Adipocyte (in vitro differentiated cells): ENCODE measurements around the gene MAST4.

Source experiments
- DNase-seq: peaks from one replicate; pipeline ENCODE4 v3.0.0-alpha.2; 2015; ENCODE audit warnings: low read depth
- H3K27me3 ChIP-seq: replicated peaks from 2 replicates; pipeline ENCODE4 v1.7.0; 2013; ENCODE audit warnings: mild to moderate bottlenecking, low read length, moderate library complexity; ENCODE audit not compliant: control insufficient read depth, insufficient read depth
- H3K36me3 ChIP-seq: 2 replicates; pipeline ENCODE4 v1.7.0; 2013; ENCODE audit warnings: low read length, mild to moderate bottlenecking, moderate library complexity; ENCODE audit not compliant: control insufficient read depth, insufficient read depth, severe bottlenecking
- H3K4me1 ChIP-seq: 2 replicates; pipeline ENCODE4 v1.7.0; 2013; ENCODE audit warnings: mild to moderate bottlenecking, low read length, moderate library complexity; ENCODE audit not compliant: control insufficient read depth, insufficient read depth
- H3K4me3 ChIP-seq: 2 replicates; pipeline ENCODE4 v1.7.0; 2013; ENCODE audit warnings: mild to moderate bottlenecking, low read length, moderate library complexity
- H3K9ac ChIP-seq: 2 replicates; pipeline ENCODE4 v1.7.0; 2013; ENCODE audit warnings: mild to moderate bottlenecking, low read length, moderate library complexity
- H3K9me3 ChIP-seq: 2 replicates; pipeline ENCODE4 v1.7.0; 2013; ENCODE audit warnings: mild to moderate bottlenecking, low read length, moderate library complexity; ENCODE audit not compliant: control insufficient read depth

The MAST4 gene

GRCh38 chr5:67015541-67016191 is 419.5 kb downstream of the MAST4 start:
- Histone ChIP-seq H3K9ac (peak overlapping the region; percentile 83), H3K27me3 (no peaks in the 10 kb centered on the region), H3K4me3 (peak overlapping the region; percentile 79), H3K36me3 (no peaks in the 10 kb centered on the region), H3K9me3 (no peaks in the 10 kb centered on the region), H3K4me1 (peaks cover 72% of the 10 kb centered on the region)
- no peak for DNase-seq

GRCh38 chr5:67019065-67019845 is 423.1 kb downstream of the MAST4 start:
- no peak for DNase-seq
- Histone ChIP-seq H3K9me3 (no peaks in the 10 kb centered on the region), H3K4me1 (peaks cover 73% of the 10 kb centered on the region), H3K36me3 (no peaks in the 10 kb centered on the region), H3K9ac (no peak overlapping the region), H3K27me3 (no peaks in the 10 kb centered on the region), H3K4me3 (no peak overlapping the region)

- peaks cover 64% of the 10 kb centered on the region for H3K4me1 ChIP-seq
- H3K4me3 ChIP-seq: peak overlapping the region; percentile 45
- peak overlapping the region; percentile 7 for H3K9ac ChIP-seq
- no peaks in the 10 kb centered on the region for H3K27me3 ChIP-seq
- no peak for DNase-seq
- H3K36me3 ChIP-seq: no peaks in the 10 kb centered on the region
- H3K9me3 ChIP-seq: no peaks in the 10 kb centered on the region
These were observed 424.0 kb downstream of the MAST4 start for GRCh38 chr5:67020096-67020615.

- Histone ChIP-seq H3K27me3 (no peaks in the 10 kb centered on the region), H3K36me3 (no peaks in the 10 kb centered on the region), H3K4me3 (peak overlapping the region; percentile 45), H3K9ac (peak overlapping the region; percentile 81), H3K9me3 (no peaks in the 10 kb centered on the region), H3K4me1 (peaks cover 57% of the 10 kb centered on the region)
- DNase-seq: no peak
These were observed 424.8 kb downstream of the MAST4 start for GRCh38 chr5:67021031-67021430.

GRCh38 chr5:67021521-67021920 is 425.3 kb downstream of the MAST4 start:
- H3K27me3 ChIP-seq: no peaks in the 10 kb centered on the region
- DNase-seq: no peak
- no peaks in the 10 kb centered on the region for H3K36me3 ChIP-seq
- H3K4me1 ChIP-seq: peaks cover 57% of the 10 kb centered on the region
- no peaks in the 10 kb centered on the region for H3K9me3 ChIP-seq
- H3K9ac ChIP-seq: peak overlapping the region; percentile 81
- H3K4me3 ChIP-seq: peak overlapping the region; percentile 45

- no peak for DNase-seq
- peaks cover 55% of the 10 kb centered on the region for H3K4me1 ChIP-seq
- H3K4me3 ChIP-seq: peak overlapping the region; percentile 45
- H3K9me3 ChIP-seq: no peaks in the 10 kb centered on the region
- H3K27me3 ChIP-seq: no peaks in the 10 kb centered on the region
- H3K36me3 ChIP-seq: no peaks in the 10 kb centered on the region
- H3K9ac ChIP-seq: peak overlapping the region; percentile 81
These were observed 425.8 kb downstream of the MAST4 start for GRCh38 chr5:67021962-67022361.

GRCh38 chr5:67025457-67025856 is 429.3 kb downstream of the MAST4 start:
- DNase-seq: no peak
- Histone ChIP-seq H3K4me1 (peaks cover 45% of the 10 kb centered on the region), H3K9ac (no peak overlapping the region), H3K9me3 (no peaks in the 10 kb centered on the region), H3K36me3 (no peaks in the 10 kb centered on the region), H3K27me3 (no peaks in the 10 kb centered on the region), H3K4me3 (no peak overlapping the region)

- H3K27me3 ChIP-seq: no peaks in the 10 kb centered on the region
- H3K36me3 ChIP-seq: no peaks in the 10 kb centered on the region
- no peak for DNase-seq
- no peaks in the 10 kb centered on the region for H3K9me3 ChIP-seq
- H3K4me3 ChIP-seq: no peak overlapping the region
- H3K4me1 ChIP-seq: peaks cover 45% of the 10 kb centered on the region
- H3K9ac ChIP-seq: no peak overlapping the region
These were observed 430.1 kb downstream of the MAST4 start for GRCh38 chr5:67026278-67026677.

GRCh38 chr5:67027171-67027570 is 431.0 kb downstream of the MAST4 start:
- DNase-seq: no peak
- Histone ChIP-seq H3K4me3 (no peak overlapping the region), H3K36me3 (no peaks in the 10 kb centered on the region), H3K9ac (no peak overlapping the region), H3K4me1 (peaks cover 45% of the 10 kb centered on the region), H3K9me3 (no peaks in the 10 kb centered on the region), H3K27me3 (no peaks in the 10 kb centered on the region)

GRCh38 chr5:67028371-67028770 is 432.2 kb downstream of the MAST4 start:
- Histone ChIP-seq H3K36me3 (no peaks in the 10 kb centered on the region), H3K4me1 (peaks cover 45% of the 10 kb centered on the region), H3K9me3 (no peaks in the 10 kb centered on the region), H3K27me3 (no peaks in the 10 kb centered on the region), H3K9ac (no peak overlapping the region), H3K4me3 (no peak overlapping the region)
- no peak for DNase-seq

GRCh38 chr5:67028941-67029340 is 432.7 kb downstream of the MAST4 start:
- H3K4me1 ChIP-seq: peaks cover 51% of the 10 kb centered on the region
- no peak overlapping the region for H3K9ac ChIP-seq

More at GRCh38 chr5:67028941-67029340, 432.7 kb downstream of the MAST4 start:
- no peak for DNase-seq
- Histone ChIP-seq H3K9me3 (no peaks in the 10 kb centered on the region), H3K36me3 (no peaks in the 10 kb centered on the region), H3K27me3 (no peaks in the 10 kb centered on the region), H3K4me3 (no peak overlapping the region)
